GM11168 (cell line): ENCODE data around the gene NEU2.
"Not testable (repeated sequence)": the region's sequence is repeated elsewhere in the genome, so short reads cannot be mapped to it uniquely, and the experiment has no call there.

Experiments
- in situ Hi-C: fragments of 300-500 bp; cut with MboI; formaldehyde crosslinking; loops from one replicate; pipeline ENCODE4 v1.12.0; 2022; ENCODE audit warnings: low sequenced_read_pairs; ENCODE audit not compliant: unreplicated experiment

The NEU2 gene

DNA sequence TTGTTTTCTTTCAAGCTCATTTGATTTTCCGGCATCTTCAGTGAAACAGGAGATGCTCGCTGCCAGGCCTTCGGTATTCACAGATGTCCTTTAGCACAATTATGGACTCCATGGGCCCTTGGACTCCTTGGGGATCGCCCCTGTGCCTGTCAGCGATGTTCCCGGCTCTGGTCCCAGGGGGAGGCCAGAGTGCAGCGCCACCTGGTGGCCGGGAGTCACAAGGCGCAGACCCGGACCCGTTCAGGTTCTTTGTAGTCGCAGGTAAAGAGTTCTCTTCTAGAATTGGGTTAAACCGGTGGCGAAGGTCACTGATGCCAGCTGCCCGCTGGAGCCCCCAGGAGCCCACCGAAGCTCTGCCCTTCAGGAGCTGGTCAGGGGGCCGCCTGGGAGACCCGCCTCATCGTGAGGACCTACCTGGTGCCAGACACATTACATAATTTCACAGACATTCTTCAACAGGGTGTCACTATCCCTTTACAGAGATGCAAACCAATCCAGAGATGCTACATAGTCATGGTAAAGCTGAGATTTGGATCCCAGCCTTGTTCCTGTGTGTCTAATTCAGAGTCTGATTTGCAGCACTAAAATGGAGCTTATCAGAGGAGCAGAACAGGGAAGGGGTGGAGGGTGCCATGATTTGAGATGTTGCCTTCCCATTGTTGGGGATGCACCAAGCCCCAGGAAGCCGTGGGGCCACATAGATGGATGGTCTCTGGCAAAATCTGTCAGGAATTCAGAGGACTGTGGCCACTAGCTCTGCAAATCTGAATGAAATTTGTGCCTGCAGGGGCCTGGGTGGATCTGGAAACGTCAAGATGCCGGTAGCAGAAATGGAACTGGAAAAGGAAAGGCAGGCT, 21.7 kb downstream of the NEU2 start:
- in situ Hi-C loops: no loop called here

DNA sequence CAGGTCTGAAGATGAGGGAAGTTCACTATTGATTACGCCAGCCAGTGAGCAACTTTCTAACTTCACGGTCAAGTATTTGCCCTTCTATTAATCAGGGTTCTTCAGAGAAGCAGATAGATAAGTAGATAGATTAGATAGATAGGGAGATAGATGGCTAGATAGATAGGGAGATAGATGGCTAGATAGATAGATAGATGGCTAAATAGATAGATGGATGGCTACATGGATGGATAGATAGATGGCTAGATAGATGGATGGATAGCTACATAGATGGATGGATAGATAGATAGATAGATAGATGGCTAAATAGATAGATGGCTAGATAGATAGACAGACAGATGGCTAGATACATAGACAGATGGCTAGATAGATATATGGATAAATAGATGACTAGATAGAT, 22.9 kb downstream of the NEU2 start:
- in situ Hi-C loops: no loop called here

DNA sequence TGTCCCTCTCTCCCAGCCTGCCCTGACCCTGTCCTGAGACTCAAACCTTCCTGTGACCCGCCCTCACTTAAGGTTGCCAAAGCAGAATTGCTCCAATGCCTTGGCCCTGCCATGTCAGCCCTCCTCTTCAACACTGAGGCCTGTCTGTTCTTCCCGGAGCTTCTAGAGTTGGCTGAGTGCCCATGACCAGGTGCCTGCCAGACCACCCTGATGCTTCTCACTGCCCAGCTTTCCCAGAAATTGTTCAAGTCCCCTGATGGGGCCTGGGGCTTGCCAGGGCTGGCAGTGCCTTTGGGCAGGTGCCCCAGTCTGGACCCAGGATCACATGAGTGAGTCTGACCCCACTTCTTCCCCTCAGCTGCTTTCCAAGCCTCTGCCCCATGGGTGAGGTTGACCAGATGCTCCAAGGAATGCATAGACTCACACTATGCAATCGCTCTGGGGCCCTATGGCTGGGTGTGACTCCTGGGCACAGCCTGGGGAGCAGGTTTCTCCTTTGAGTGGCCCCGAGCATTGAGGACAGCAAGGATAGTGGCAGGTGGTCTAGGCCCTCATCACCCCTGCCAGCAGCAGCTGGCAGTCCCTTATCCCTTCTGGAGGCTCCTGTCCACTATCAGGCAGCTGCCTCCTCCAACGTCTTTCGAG, 24.6 kb downstream of the NEU2 start:
- in situ Hi-C loops: no loop called here

- in situ Hi-C loops: no loop called here
These were observed 26.5 kb downstream of the NEU2 start for GRCh38 chr2:233058717-233059546.

DNA sequence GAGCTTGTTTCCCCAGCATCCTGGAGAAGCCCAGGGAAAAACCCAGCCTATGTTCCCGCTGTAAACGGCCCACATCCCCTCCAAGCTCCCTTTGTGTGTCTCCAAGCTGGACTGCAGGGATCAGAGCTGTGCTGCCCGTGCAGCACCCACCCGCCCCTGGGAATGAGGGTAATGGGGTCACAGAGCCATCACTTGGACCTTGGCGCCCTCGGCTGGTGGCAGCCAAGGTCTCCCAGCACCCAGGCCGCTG, 27.0 kb downstream of the NEU2 start:
- in situ Hi-C loops: no loop called here

GRCh38 chr2:233059797-233060500, 27.5 kb downstream of the NEU2 start, which contains the start of gene INPP5D:
Gene INPP5D, plus strand, starts transcription at chr2:233060342. Its CDS starts 137 bp downstream, at chr2:233060479.
- in situ Hi-C loops: no loop called here

- in situ Hi-C loops: no loop called here
These were observed 28.1 kb downstream of the NEU2 start for GRCh38 chr2:233060501-233060979.

DNA sequence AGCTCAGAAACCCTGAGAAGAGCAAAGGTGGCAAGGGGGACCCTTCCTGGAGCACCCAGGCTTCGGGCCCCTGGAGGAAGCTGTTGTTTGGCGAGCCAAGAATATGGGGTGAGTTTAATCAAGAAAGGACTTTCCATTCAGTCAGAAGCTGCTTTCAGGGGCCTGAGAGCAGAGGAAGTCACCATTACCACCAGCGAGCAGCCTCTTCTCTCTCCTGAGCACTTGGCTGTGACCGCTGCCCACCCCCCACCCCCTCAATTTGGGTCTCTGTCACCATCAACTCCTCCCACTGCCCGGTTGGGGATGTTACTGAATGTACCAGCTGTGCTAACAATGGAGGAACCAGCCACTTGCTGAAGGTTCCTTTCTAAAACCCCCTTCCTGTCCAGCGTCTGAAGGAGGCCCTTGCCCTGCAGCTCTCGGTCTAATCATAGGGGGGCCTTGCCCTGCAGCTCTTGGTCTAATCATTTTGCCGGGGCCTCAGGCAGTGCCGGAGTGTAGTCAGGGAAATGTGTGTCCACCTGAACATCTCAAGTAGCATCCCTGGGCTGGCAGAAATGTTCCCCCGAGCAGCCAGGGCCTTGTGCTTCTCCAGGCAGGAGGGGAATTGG, 28.6 kb downstream of the NEU2 start:
- in situ Hi-C loops: no loop called here

GRCh38 chr2:233061591-233062450, 29.3 kb downstream of the NEU2 start:
- in situ Hi-C loops: no loop called here

DNA sequence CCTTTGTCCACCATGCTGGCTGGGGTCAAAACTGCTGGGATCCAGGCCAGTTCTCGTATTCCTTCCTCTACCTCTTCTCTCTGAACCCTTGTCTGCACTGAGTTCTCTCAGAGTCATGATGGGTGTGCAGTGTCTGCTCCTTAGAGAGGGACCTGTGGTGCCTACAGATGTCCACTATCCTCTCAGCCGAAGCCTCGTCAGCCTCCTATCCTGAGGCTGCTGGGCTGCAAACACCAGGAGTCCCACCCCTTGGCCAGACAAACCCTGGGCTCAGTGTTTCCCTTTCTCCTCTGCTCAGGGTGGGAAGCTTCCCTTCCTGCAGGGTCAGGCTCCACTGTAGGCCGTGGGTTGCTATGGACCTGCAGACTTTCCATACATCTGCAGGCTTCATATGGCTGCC, 30.0 kb downstream of the NEU2 start:
- in situ Hi-C loops: no loop called here

DNA sequence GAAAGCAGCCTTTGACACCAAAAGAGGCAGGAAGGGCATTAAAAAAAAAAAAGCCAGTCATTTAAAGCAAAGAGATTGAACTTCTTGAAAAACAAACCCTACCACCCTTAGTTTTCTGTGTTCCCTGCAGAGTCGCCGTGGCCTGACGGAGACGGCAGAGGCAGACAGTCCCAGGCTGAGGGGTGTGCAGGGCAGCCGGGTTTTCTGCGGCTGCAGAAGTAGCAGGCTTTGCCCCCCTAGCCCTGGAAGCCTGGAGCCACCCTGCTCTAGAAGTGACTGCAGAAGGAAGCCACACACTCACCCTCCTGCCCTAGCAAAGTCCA, 30.4 kb downstream of the NEU2 start:
- in situ Hi-C loops: no loop called here

- in situ Hi-C loops: no loop called here
These were observed 30.9 kb downstream of the NEU2 start for GRCh38 chr2:233063269-233063975.

DNA sequence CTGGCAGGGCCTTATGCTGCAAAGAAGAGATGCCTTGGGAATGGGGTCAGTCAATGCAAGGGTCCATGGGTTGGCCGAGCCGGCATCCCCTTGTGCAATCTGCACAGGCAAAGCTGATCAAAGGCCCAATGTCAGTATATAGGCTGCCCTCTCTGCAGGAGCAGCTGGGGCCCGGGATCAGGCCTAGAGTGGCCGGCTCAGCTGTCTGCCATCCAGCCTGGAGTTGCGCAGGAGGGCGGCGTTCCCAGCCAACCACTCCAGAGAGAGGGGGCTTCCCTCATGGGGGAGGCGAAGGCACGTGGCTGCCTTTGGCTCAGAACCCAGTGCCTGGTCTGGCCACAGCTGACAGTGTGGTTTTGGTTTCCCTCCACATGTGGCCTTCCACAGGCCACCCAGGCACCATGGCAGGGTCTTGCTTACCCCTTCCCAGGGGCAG, 31.5 kb downstream of the NEU2 start:
- in situ Hi-C loops: no loop called here

GRCh38 chr2:233064530-233065199, 32.2 kb downstream of the NEU2 start:
- in situ Hi-C loops: no loop called here

GRCh38 chr2:233065200-233065589, 32.7 kb downstream of the NEU2 start:
- in situ Hi-C loops: not testable (repeated sequence)

GRCh38 chr2:233065954-233066470, 33.5 kb downstream of the NEU2 start:
- in situ Hi-C loops: no loop called here

- in situ Hi-C loops: no loop called here
These were observed 36.4 kb downstream of the NEU2 start for GRCh38 chr2:233068762-233069418.
